ENCODE measurements around the gene KRTAP4-16.
"Not testable (repeated sequence)": the region's sequence is repeated elsewhere in the genome, so short reads cannot be mapped to it uniquely, and the experiment has no call there.

Gene KRTAP4-16

GRCh38 chr17:41101586-41102259 lies at the start of gene KRTAP4-16:
Gene KRTAP4-16, minus strand, starts transcription at chr17:41102209. Its CDS starts 0 bp downstream, at chr17:41102209.
- DNase-seq (ENCODE audit: low read depth), result no peak

DNA sequence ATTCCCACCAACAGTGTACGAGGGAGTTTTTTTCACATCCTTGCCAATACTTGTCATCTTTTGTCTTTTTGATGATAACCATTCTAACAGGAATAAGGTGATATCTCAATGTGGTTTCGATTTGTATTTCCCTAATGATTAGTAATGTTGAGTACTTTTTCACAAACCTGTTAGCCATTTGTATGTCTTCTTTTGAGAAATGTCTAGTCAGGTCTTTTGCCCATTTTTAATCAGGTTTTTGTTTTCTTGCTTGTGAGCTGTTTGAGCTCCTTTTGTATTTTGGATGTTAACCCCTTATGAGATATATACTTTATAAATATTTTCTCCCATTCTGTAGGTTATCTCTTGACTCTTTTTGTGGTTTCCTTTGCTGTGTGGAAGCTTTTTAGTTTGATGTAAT lies 49.5 kb upstream of the KRTAP4-16 start:
- DNase-seq (ENCODE audit: low read depth), result no peak

DNA sequence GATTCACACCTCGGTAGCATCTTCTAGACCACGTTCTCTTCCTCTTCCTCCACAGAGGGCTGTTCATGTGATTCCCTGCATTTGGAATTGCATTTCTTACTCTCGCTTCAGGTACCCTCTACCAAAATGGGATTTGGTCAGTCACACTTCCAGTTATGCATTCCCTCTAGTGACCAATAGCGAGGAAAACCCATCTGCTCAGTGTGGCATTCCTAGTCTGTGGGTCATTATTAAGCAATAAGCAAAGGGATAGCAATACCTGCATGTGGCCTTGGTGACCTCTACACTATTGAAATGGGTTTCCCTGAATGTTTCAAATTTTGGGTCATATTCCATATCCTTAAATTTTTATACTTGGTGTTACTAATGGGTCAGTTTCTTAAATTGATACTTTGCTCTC lies 48.0 kb upstream of the KRTAP4-16 start:
- DNase-seq (ENCODE audit: low read depth), result no peak

GRCh38 chr17:41149652-41149985 lies 47.6 kb upstream of the KRTAP4-16 start, which contains the start of gene KRTAP4-5:
Gene KRTAP4-5, minus strand, starts transcription at chr17:41149825. Its CDS starts 58 bp downstream, at chr17:41149767.
- DNase-seq (ENCODE audit: low read depth), result no peak

DNA sequence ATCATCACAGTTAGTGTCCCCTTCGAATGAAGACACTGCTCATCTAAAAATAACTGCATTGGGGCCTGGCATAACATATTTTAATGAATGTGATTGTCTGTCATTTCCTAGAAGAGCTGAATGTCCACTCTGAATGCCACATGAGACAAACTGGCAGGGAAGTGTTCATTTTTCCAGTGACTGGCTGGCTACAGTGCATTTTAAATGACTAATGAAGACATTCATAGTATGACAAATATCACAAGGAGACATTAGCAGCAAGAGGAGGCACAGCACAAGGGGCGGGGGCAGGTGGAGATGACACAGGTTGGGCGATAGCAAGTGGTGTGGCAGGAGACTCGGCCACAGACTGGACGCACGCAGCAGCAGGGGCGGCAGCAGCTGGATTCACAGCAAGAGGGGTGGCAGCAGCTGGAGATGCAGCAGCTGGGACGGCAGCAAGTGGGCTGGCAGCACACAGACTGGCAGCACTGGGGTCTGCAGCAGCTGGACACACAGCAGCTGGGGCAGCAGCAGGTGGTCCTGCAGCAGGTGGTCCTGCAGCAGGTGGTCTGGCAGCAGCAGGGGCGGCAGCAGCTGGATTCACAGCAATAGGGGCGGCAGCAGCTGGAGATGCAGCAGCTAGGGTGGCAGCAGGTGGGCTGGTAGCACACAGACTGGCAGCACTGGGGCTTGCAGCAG lies 47.1 kb upstream of the KRTAP4-16 start:
- DNase-seq (ENCODE audit: low read depth), result not testable (repeated sequence)

GRCh38 chr17:41147531-41148204 lies 45.7 kb upstream of the KRTAP4-16 start:
- DNase-seq (ENCODE audit: low read depth), result no peak

GRCh38 chr17:41145261-41145660 lies 43.3 kb upstream of the KRTAP4-16 start:
- no peak for DNase-seq (ENCODE audit: low read depth)

- no peak for DNase-seq (ENCODE audit: low read depth)
These were observed 42.8 kb upstream of the KRTAP4-16 start for GRCh38 chr17:41144846-41145245.

- DNase-seq (ENCODE audit: low read depth), result no peak
These were observed 39.4 kb upstream of the KRTAP4-16 start for GRCh38 chr17:41141361-41141760.

DNA sequence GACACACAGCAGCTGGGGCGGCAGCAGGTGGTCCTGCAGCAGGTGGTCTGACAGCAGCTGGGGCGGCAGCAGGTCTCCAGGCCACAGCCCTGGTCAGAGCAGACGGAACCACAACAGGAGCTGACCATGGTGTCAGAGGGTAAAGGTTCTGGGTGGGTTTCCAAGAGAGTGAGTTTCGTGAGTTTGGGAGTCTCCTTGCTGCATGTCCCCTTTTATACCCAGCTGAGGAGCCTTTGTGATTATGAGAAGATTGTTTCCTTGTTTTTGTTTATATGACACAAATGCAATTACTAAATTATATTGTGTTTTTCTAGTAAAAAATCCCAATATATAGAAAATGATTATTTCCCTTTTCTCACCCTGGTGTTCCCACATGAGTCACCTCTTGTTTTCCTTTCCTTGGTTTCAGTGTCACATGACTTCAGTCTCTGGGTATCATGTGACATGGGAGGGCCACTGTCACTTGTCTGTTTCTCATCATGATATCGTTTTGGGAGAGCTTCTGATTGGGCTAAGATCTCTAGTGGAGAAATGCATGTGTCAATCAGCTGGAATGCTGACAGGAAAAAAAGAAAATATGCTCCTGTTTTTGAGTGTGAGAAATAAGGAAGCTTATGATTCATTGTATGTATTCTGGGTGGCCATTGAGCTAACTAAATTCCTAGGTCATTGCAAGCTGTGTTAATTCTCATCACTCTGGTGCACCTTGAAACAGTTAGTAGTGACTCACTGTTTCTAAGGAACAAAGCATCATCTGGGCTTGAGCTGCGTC lies 38.5 kb upstream of the KRTAP4-16 start, which contains the start of gene KRTAP4-6:
TSS of gene KRTAP4-6 (minus strand) at position 185 of the 772 bp plus-strand sequence. CDS start at position 128, 57 bp downstream.
- no peak for DNase-seq (ENCODE audit: low read depth)

GRCh38 chr17:41139865-41140264 lies 37.9 kb upstream of the KRTAP4-16 start:
- not testable (repeated sequence) for DNase-seq (ENCODE audit: low read depth)

- DNase-seq (ENCODE audit: low read depth), result no peak
These were observed 32.1 kb upstream of the KRTAP4-16 start for GRCh38 chr17:41133880-41134735.

DNA sequence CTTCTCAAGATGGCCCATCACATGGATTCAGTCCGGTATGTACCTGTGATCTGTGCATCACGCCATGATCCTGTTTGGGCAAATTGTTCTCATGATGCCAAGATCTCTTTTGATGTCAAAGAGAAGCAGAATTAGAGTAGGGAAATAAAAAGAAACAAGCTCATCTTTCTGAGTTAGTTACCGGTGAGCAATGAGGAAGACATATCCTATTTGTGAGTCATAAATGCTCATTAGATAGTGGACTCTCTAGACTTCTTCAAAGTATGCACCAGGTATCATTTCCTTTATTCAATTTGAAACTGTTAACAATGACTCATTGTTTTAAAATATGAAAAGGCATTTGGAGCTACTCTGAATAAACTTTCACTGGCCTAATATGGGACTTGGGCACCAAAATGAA lies 30.0 kb upstream of the KRTAP4-16 start:
- DNase-seq (ENCODE audit: low read depth), result no peak

GRCh38 chr17:41127371-41127770 lies 25.4 kb upstream of the KRTAP4-16 start:
- no peak for DNase-seq (ENCODE audit: low read depth)

GRCh38 chr17:41126412-41126811 lies 24.4 kb upstream of the KRTAP4-16 start:
- DNase-seq (ENCODE audit: low read depth), result no peak

DNA sequence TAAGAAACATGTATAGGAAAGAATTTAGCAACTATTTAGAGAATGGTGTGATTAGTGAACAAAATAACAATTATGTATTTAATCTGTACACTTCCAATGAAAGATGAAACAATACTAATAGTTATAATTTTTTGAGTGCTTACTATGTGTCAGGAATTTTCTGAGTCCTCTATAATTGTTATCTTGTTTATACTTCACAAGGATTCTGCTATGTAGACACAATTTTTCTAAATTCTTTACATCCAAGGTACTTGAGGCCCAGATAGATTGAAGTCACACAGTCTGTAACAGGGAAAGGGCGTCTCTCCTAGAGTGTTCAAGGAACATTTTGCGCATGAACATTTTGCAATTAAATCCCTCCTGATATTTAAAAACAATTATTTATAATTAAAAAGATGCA lies 23.1 kb upstream of the KRTAP4-16 start:
- no peak for DNase-seq (ENCODE audit: low read depth)

DNA sequence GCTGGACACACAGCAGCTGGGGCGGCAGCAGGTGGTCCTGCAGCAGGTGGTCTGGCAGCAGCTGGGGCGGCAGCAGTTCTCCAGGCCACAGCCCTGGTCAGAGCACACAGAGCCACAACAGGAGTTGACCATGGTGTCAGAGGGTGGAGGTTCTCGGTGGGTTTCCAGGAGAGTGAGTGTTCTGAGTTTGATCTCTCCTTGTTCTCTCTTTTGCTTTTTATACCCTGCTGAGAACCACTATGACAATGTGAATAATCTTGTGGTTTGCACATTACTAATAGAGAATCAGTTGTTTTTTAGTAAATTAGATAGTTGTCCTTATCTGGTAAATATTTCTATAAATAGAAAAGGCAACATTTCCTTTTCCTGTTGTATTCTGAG lies 22.0 kb upstream of the KRTAP4-16 start, which contains the start of gene KRTAP4-12:
TSS of gene KRTAP4-12 (minus strand) at position 192 of the 381 bp plus-strand sequence. CDS start at position 132, 60 bp downstream.
- DNase-seq (ENCODE audit: low read depth), result not testable (repeated sequence)

GRCh38 chr17:41123292-41123990 lies 21.4 kb upstream of the KRTAP4-16 start:
- not testable (repeated sequence) for DNase-seq (ENCODE audit: low read depth)

- DNase-seq (ENCODE audit: low read depth), result no peak
These were observed 19.7 kb upstream of the KRTAP4-16 start for GRCh38 chr17:41121742-41122141.
